K562 (cell line): Measurements from ENCODE around the gene PRTFDC1. TPM values are rescaled to one million over a fixed set of nuclear protein-coding genes. Genes with fewer than 3 reads are reported as not detected.

Experiments
- BMI1 ChIP-seq: fragments of 150-350 bp; IDR thresholded peaks from 2 replicates; pipeline ENCODE4 v1.6.1; 2014; ENCODE audit warnings: low read length
- CCAR2 ChIP-seq: fragments of 200-400 bp; formaldehyde crosslinking; IDR thresholded peaks from 2 replicates; pipeline ENCODE4 v1.6.1; 2017; ENCODE audit warnings: mild to moderate bottlenecking, low read depth, low read length
- HMG20A ChIP-seq: fragments of 450-650 bp; formaldehyde crosslinking; conservative IDR thresholded peaks from 2 replicates; pipeline ENCODE4 v1.4.0; 2020; ENCODE audit warnings: mild to moderate bottlenecking, mixed read lengths
- PCBP1 ChIP-seq: fragments of 200-400 bp; formaldehyde crosslinking; IDR thresholded peaks from 2 replicates; pipeline ENCODE4 v1.6.1; 2018; ENCODE audit warnings: mild to moderate bottlenecking, low read depth, low read length; ENCODE audit not compliant: poor library complexity, severe bottlenecking
- POLR2A ChIP-seq: fragments of 450-650 bp; conservative IDR thresholded peaks from 2 replicates; pipeline ENCODE4 v1.6.1; 2016
- PTTG1 ChIP-seq: fragments of 450-650 bp; IDR thresholded peaks from 2 replicates; pipeline ENCODE4 v1.6.1; 2016; ENCODE audit warnings: low read depth, mild to moderate bottlenecking, missing genetic modification characterization, missing compliant biosample characterization
- SIRT6 ChIP-seq: IDR thresholded peaks from one replicate; pipeline ENCODE4 v1.6.1; 2012; ENCODE audit warnings: low read depth, mild to moderate bottlenecking, control low read depth, inconsistent platforms, low read length, moderate library complexity
- TAF1 ChIP-seq: IDR thresholded peaks from 2 replicates; pipeline ENCODE4 v1.6.1; 2011; ENCODE audit warnings: mild to moderate bottlenecking, low read length, moderate library complexity; ENCODE audit not compliant: insufficient read depth, control insufficient read depth, severe bottlenecking; ENCODE audit errors: extremely low read depth
- TBL1XR1 ChIP-seq, 2 experiments: IDR thresholded peaks; 2 replicates each; pipeline ENCODE4 v1.6.1; 2012; ENCODE audit warnings: improper control_type of control experiment in 2 of 2, low read length in 2 of 2, mild to moderate bottlenecking in 1 of 2
- TEAD2 ChIP-seq: fragments of 450-650 bp; IDR thresholded peaks from 2 replicates; pipeline ENCODE4 v1.6.1; 2016; ENCODE audit warnings: missing genetic modification characterization, control low read depth, missing compliant biosample characterization
- U2AF1 ChIP-seq: fragments of 200-400 bp; formaldehyde crosslinking; optimal IDR thresholded peaks from 2 replicates; pipeline ENCODE3; 2017; ENCODE audit warnings: mild to moderate bottlenecking, low read depth, low read length, moderate library complexity
- ZBTB7A ChIP-seq: IDR thresholded peaks from 2 replicates; pipeline ENCODE4 v1.6.1; 2011; ENCODE audit warnings: low read depth, mild to moderate bottlenecking, low read length, moderate library complexity, borderline replicate concordance; ENCODE audit not compliant: control insufficient read depth
- ZNF57 ChIP-seq: fragments of 450-650 bp; formaldehyde crosslinking; IDR thresholded peaks from 2 replicates; pipeline ENCODE4 v1.4.0; 2020; ENCODE audit warnings: mild to moderate bottlenecking, moderate library complexity
- ZNF583 ChIP-seq: fragments of 250-450 bp; sonication (Bioruptor Pico); IDR thresholded peaks from 2 replicates; pipeline ENCODE4 v1.4.0; 2020
- ZNF695 ChIP-seq: fragments of 450-650 bp; formaldehyde crosslinking; IDR thresholded peaks from 2 replicates; pipeline ENCODE4 v1.4.0; 2020; ENCODE audit warnings: mild to moderate bottlenecking, moderate library complexity
- polyA plus RNA-seq, 8 experiments: library from polyadenylated mRNA; depleted of rRNA in 4 of 8; stranded (reverse) in 5 of 8; unstranded in 3 of 8; fragments of >200 nt; fragmentation: Nextera tagmentation in 2 of 8; fragmentation: Illumina TruSeq in 1 of 8; extraction: Ambion mirVana in 2 of 8; extraction: Trizol in 1 of 8; gene quantifications; 2 replicates each; pipeline versions ENCODE4 v1.2.1 to v1.2.3, GENCODE V29; 2011 to 2014; ENCODE audit warnings: inconsistent platforms in 1 of 8, missing spikeins in 1 of 8
- total RNA-seq, 7 experiments: library from RNA; depleted of rRNA in 6 of 7; stranded (reverse); fragments of >200 nt in 6 of 7; fragmentation: Illumina TruSeq in 2 of 7; extraction: Trizol in 2 of 7; gene quantifications; 2 replicates each; pipeline versions ENCODE4 v1.2.1 to v1.2.3, GENCODE V29; 2011 to 2021; ENCODE audit warnings: low replicate concordance in 1 of 7
- TF ChIP-seq, protein P1 (sequence below): fragments of 250-450 bp; sonication (Bioruptor Pico); IDR thresholded peaks from 2 replicates; pipeline ENCODE4 v1.4.0; 2020
- TF ChIP-seq, protein P2 (sequence below): fragments of 450-650 bp; formaldehyde crosslinking; IDR thresholded peaks from 2 replicates; pipeline ENCODE4 v1.4.0; 2020; ENCODE audit warnings: mild to moderate bottlenecking
- TF ChIP-seq, protein P3 (sequence below): fragments of 450-650 bp; formaldehyde crosslinking; IDR thresholded peaks from 2 replicates; pipeline ENCODE4 v1.4.0; 2022; ENCODE audit warnings: missing genetic modification characterization
- TF ChIP-seq, protein P4 (sequence below): sonication (generic); IDR thresholded peaks from 2 replicates; pipeline ENCODE4 v1.6.1; 2016

The PRTFDC1 gene
- total and polyA plus RNA-seq, 9 of the 15 experiments (the other 6 are each of a cell fraction or from before 2014, with no cell fraction given) = 7.0 to 27.6 (median 10.0) TPM

DNA sequence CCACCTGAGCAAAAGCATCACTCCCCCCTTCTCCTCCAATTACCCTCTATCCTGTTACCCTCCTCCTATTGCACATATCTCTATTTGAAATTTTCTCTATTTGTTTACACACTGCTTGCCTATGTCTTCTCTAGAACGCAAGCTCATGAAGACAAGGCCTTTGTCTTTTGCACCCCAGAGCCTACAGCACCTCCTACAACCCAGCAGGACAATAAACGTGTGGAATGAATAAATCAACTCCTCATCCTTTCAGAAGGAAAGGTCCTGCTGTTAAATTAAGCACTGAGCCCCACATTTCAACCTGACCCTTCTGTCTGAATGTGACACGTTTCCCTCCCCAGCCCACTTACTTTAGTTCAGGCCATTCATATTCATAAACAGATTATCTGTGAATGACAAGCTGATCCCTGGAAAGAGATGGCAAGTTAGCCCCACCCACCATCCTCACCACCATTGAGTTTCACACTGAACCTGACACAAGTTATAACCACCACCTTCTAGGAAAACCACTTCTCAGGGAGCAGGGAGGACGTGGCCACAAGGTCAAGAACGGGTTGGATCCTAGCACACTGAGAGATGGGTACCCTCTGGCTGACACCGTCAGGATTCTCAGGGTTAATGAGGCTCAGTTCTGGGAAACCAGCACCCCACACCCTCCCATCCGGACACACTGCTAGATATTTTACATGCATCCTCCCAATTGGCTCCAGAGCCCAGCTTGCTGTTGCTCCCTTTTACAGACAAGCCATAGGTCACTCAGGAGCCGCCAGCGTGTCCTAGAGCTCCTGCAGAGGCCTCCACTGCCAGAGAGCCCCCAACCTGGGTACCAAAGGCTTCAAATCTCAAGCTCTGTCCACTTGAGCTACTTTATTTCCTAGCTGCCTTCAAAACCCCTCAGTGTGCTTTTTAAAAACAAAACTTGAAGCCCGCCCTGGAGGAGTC lies 934 bp downstream of the PRTFDC1 start (continued):
- TF ChIP-seq, protein P1, sequence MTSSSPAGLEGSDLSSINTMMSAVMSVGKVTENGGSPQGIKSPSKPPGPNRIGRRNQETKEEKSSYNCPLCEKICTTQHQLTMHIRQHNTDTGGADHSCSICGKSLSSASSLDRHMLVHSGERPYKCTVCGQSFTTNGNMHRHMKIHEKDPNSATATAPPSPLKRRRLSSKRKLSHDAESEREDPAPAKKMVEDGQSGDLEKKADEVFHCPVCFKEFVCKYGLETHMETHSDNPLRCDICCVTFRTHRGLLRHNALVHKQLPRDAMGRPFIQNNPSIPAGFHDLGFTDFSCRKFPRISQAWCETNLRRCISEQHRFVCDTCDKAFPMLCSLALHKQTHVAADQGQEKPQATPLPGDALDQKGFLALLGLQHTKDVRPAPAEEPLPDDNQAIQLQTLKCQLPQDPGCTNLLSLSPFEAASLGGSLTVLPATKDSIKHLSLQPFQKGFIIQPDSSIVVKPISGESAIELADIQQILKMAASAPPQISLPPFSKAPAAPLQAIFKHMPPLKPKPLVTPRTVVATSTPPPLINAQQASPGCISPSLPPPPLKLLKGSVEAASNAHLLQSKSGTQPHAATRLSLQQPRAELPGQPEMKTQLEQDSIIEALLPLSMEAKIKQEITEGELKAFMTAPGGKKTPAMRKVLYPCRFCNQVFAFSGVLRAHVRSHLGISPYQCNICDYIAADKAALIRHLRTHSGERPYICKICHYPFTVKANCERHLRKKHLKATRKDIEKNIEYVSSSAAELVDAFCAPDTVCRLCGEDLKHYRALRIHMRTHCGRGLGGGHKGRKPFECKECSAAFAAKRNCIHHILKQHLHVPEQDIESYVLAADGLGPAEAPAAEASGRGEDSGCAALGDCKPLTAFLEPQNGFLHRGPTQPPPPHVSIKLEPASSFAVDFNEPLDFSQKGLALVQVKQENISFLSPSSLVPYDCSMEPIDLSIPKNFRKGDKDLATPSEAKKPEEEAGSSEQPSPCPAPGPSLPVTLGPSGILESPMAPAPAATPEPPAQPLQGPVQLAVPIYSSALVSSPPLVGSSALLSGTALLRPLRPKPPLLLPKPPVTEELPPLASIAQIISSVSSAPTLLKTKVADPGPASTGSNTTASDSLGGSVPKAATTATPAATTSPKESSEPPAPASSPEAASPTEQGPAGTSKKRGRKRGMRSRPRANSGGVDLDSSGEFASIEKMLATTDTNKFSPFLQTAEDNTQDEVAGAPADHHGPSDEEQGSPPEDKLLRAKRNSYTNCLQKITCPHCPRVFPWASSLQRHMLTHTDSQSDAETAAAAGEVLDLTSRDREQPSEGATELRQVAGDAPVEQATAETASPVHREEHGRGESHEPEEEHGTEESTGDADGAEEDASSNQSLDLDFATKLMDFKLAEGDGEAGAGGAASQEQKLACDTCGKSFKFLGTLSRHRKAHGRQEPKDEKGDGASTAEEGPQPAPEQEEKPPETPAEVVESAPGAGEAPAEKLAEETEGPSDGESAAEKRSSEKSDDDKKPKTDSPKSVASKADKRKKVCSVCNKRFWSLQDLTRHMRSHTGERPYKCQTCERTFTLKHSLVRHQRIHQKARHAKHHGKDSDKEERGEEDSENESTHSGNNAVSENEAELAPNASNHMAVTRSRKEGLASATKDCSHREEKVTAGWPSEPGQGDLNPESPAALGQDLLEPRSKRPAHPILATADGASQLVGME (CRISPR knock-in tag) = no peak
- no peak for TF ChIP-seq ZNF695 (CRISPR knock-in tag)
- no peak for TF ChIP-seq BMI1
- TF ChIP-seq CCAR2 = no peak
- no peak for TF ChIP-seq PTTG1 (tag)
- TF ChIP-seq, protein P2, sequence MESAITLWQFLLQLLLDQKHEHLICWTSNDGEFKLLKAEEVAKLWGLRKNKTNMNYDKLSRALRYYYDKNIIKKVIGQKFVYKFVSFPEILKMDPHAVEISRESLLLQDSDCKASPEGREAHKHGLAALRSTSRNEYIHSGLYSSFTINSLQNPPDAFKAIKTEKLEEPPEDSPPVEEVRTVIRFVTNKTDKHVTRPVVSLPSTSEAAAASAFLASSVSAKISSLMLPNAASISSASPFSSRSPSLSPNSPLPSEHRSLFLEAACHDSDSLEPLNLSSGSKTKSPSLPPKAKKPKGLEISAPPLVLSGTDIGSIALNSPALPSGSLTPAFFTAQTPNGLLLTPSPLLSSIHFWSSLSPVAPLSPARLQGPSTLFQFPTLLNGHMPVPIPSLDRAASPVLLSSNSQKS (CRISPR knock-in tag) = no peak
- TF ChIP-seq TAF1 = peak; percentile 80
- TF ChIP-seq ZNF583 (CRISPR knock-in tag) = no peak
- TF ChIP-seq POLR2A = peak; percentile 84
- TF ChIP-seq PCBP1 = no peak
- TF ChIP-seq HMG20A (CRISPR knock-in tag) = no peak
- TF ChIP-seq ZBTB7A = no peak
- TF ChIP-seq, protein P3, sequence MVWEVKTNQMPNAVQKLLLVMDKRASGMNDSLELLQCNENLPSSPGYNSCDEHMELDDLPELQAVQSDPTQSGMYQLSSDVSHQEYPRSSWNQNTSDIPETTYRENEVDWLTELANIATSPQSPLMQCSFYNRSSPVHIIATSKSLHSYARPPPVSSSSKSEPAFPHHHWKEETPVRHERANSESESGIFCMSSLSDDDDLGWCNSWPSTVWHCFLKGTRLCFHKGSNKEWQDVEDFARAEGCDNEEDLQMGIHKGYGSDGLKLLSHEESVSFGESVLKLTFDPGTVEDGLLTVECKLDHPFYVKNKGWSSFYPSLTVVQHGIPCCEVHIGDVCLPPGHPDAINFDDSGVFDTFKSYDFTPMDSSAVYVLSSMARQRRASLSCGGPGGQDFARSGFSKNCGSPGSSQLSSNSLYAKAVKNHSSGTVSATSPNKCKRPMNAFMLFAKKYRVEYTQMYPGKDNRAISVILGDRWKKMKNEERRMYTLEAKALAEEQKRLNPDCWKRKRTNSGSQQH (CRISPR knock-in tag) = no peak
- TF ChIP-seq TBL1XR1 (IDR thresholded peaks at IDR 0.05; ENCODE audit: low read length in 2 of 2) = no peak
- TF ChIP-seq ZNF57 (CRISPR knock-in tag) = no peak
- TF ChIP-seq TEAD2 (tag) = no peak
- TF ChIP-seq, protein P4, sequence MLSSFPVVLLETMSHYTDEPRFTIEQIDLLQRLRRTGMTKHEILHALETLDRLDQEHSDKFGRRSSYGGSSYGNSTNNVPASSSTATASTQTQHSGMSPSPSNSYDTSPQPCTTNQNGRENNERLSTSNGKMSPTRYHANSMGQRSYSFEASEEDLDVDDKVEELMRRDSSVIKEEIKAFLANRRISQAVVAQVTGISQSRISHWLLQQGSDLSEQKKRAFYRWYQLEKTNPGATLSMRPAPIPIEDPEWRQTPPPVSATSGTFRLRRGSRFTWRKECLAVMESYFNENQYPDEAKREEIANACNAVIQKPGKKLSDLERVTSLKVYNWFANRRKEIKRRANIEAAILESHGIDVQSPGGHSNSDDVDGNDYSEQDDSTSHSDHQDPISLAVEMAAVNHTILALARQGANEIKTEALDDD = peak; percentile 56
- TF ChIP-seq U2AF1 = no peak
- no peak for TF ChIP-seq SIRT6
